DMS79 (cell line): Measurements from ENCODE around the gene MAP2K6.
A peak's percentile ranks its signal among the peaks of the same experiment; 100 is the strongest.

Experiments used
- DNase-seq: peaks from one replicate; lab custom pipeline; 2025; lab: John Stamatoyannopoulos, UW

MAP2K6 gene

GRCh38 chr17:69427486-69428197 is 13.1 kb downstream of the MAP2K6 start:
- no peak for DNase-seq

- DNase-seq = no peak
Measured at GRCh38 chr17:69428252-69428980, 13.9 kb downstream of the MAP2K6 start.

GRCh38 chr17:69430488-69430887 is 16.0 kb downstream of the MAP2K6 start:
- DNase-seq = no peak

GRCh38 chr17:69431835-69432234 is 17.3 kb downstream of the MAP2K6 start:
- no peak for DNase-seq

GRCh38 chr17:69433093-69433492 is 18.6 kb downstream of the MAP2K6 start:
- no peak for DNase-seq

GRCh38 chr17:69434164-69434579 is 19.7 kb downstream of the MAP2K6 start:
- peak; percentile 11 for DNase-seq

- DNase-seq = no peak
Measured at GRCh38 chr17:69435971-69436696, 21.6 kb downstream of the MAP2K6 start.

GRCh38 chr17:69437475-69437874 is 23.0 kb downstream of the MAP2K6 start:
- no peak for DNase-seq

GRCh38 chr17:69438776-69439175 is 24.3 kb downstream of the MAP2K6 start:
- DNase-seq = no peak

GRCh38 chr17:69441179-69441578 is 26.7 kb downstream of the MAP2K6 start:
- no peak for DNase-seq

GRCh38 chr17:69443138-69443537 is 28.6 kb downstream of the MAP2K6 start:
- no peak for DNase-seq

GRCh38 chr17:69444023-69444422 is 29.5 kb downstream of the MAP2K6 start:
- DNase-seq = no peak

GRCh38 chr17:69445132-69445531 is 30.6 kb downstream of the MAP2K6 start:
- no peak for DNase-seq

- no peak for DNase-seq
Measured at GRCh38 chr17:69447726-69448125, 33.2 kb downstream of the MAP2K6 start.

- no peak for DNase-seq
Measured at GRCh38 chr17:69448431-69449102, 34.1 kb downstream of the MAP2K6 start.

GRCh38 chr17:69450131-69450530 is 35.6 kb downstream of the MAP2K6 start:
- no peak for DNase-seq

- no peak for DNase-seq
Measured at GRCh38 chr17:69450918-69451317, 36.4 kb downstream of the MAP2K6 start.

GRCh38 chr17:69451416-69452394 is 37.2 kb downstream of the MAP2K6 start:
- DNase-seq = no peak

GRCh38 chr17:69452664-69453260 is 38.3 kb downstream of the MAP2K6 start:
- no peak for DNase-seq

GRCh38 chr17:69454051-69454450 is 39.6 kb downstream of the MAP2K6 start:
- no peak for DNase-seq

GRCh38 chr17:69455040-69455439 is 40.5 kb downstream of the MAP2K6 start:
- no peak for DNase-seq
